Heart right ventricle (tissue), 16 donors: ENCODE data around the gene KLHL30. TPM values are rescaled to one million over a fixed set of nuclear protein-coding genes. Genes with fewer than 3 reads are reported as not detected.
A peak's percentile ranks its signal among the peaks of the same experiment; 100 is the strongest.

ENCODE experiments used
- ATAC-seq, 8 donors: fragments of 200-7000 bp; cut with Tn5 transposase; one replicate each; pipeline ENCODE4 v1.9.1; 2020; ENCODE audit warnings: mild to moderate bottlenecking in 8 of 8, moderate library complexity in 8 of 8, moderate number of reproducible peaks in 1 of 8
- DNase-seq, 2 donors: peaks; one replicate each; pipeline ENCODE4 v3.0.0-alpha.2; 2020
- H3K27ac ChIP-seq, 10 donors: fragments of 200-600 bp; sonication (generic) in 2 of 10; one replicate each; pipeline versions ENCODE4 v1.5.0 to v1.8.0; 2020 to 2022; ENCODE audit warnings: mild to moderate bottlenecking in 3 of 10
- H3K27me3 ChIP-seq, 7 donors: fragments of 200-600 bp; one replicate each; pipeline ENCODE4 v1.8.0; 2021 to 2022; ENCODE audit warnings: mild to moderate bottlenecking in 2 of 7
- H3K36me3 ChIP-seq, 9 donors: fragments of 200-600 bp; sonication (generic) in 1 of 9; one replicate each; pipeline versions ENCODE4 v1.5.0 to v1.8.0; 2020 to 2022; ENCODE audit warnings: mild to moderate bottlenecking in 2 of 9
- H3K4me1 ChIP-seq, 9 donors: fragments of 200-600 bp; sonication (generic) in 1 of 9; one replicate each; pipeline versions ENCODE4 v1.5.0 to v1.8.0; 2020 to 2022; ENCODE audit warnings: mild to moderate bottlenecking in 4 of 9
- H3K4me3 ChIP-seq, 10 donors: fragments of 200-600 bp; sonication (generic) in 2 of 10; one replicate each; pipeline versions ENCODE4 v1.5.0 to v1.8.0; 2020 to 2022; ENCODE audit warnings: mild to moderate bottlenecking in 7 of 10, moderate library complexity in 2 of 10
- H3K9me3 ChIP-seq, 11 donors: fragments of 200-600 bp in 10 of 11; sonication (generic) in 2 of 11; one replicate each; pipeline versions ENCODE4 v1.5.0 to v1.8.0; 2013 to 2022; ENCODE audit warnings: mild to moderate bottlenecking in 2 of 11, control low read depth in 1 of 11, moderate library complexity in 1 of 11
- WGBS, 2 donors: extraction: QIAGEN DNeasy Blood & Tissue Kit; methylation state at CpG; one replicate each; pipeline ENCODE4 v1.1.7; 2013; ENCODE audit warnings: inconsistent platforms in 1 of 2; 5-methylcytosine and 5-hydroxymethylcytosine counted together
- intact Hi-C, 10 donors: fragments of 100-400 bp; cut with DNase I; formaldehyde crosslinking; loops; one replicate each; pipeline versions ENCODE4 v1.11.1 to v1.14.2; 2022
- polyA plus RNA-seq, 2 donors: library from polyadenylated mRNA; stranded (reverse); fragments of 200-250 nt; gene quantifications; one replicate each; pipeline ENCODE4 v1.2.3, GENCODE V29; 2013
- total RNA-seq, 10 donors: library from RNA; stranded (reverse); fragmentation: NEBNext Ultra II Directional in 3 of 10; extraction: Animal tissue kit (Norgen Biotek cat#: 25700) in 3 of 10; gene quantifications; one replicate each; pipeline versions ENCODE4 v1.2.1 to v1.2.4, GENCODE V29; 2021 to 2023
- TF ChIP-seq, protein P1 (sequence below), 9 donors: fragments of 200-600 bp; sonication (generic) in 2 of 9; IDR thresholded peaks; one replicate each; pipeline versions ENCODE4 v1.5.0 to v1.8.0; 2021 to 2022; ENCODE audit warnings: antibody characterized with exemption in 9 of 9, mild to moderate bottlenecking in 5 of 9, moderate library complexity in 1 of 9
- donor health status: Arrhythmogenic right ventricular cardiomyopathy.
- donor health status: ischemic (EF 13 %, LVEDD 7.1; RV severe dilation, severe dysfunction).
- donor health status: healthy with polysubstance abuse.
- donor health status: DM: no; HTN: yes; CAD: no.
- donor health status: DM: no; HTN: no; CAD: no.
- donor health status: ischemic (EF 25% LVEDD 6.9; RV normal size, moderate dysfunction).
- donor health status: ischemic (EF 25% LVEDD 5.7; RV mildly dilated, moderate dysfunction).
- donor health status: healthy.
- donor health status: DM: yes; HTN: yes; CAD: no.
- donor health status: Ischemic cardiomyopathy.
- donor health status: ischemic (EF 35%, LVEDD 5.7; RV mildly dilated, moderate dysfunction).
- donor health status: nonischemic (EF 11% LVEDD 7.7; RV severe dilation, severe dysfunction).
- donor health status: DM: yes; HTN: yes; CAD: no.
- donor health status: PGD.
- donor health status: ischemic (EF 29% LVEDD 5.4; RV normal size, mild dysfunction).
- donor health status: nonischemic (EF 23%, LVEDD 6.1; RV moderate dilation, normal function).

Gene KLHL30
- total and polyA plus RNA-seq, 12 donors, result 3.0 to 30.1 (median 25.9) TPM

GRCh38 chr2:238158018-238158508 lies 19.6 kb downstream of the KLHL30 start:
- TF ChIP-seq, protein P1, sequence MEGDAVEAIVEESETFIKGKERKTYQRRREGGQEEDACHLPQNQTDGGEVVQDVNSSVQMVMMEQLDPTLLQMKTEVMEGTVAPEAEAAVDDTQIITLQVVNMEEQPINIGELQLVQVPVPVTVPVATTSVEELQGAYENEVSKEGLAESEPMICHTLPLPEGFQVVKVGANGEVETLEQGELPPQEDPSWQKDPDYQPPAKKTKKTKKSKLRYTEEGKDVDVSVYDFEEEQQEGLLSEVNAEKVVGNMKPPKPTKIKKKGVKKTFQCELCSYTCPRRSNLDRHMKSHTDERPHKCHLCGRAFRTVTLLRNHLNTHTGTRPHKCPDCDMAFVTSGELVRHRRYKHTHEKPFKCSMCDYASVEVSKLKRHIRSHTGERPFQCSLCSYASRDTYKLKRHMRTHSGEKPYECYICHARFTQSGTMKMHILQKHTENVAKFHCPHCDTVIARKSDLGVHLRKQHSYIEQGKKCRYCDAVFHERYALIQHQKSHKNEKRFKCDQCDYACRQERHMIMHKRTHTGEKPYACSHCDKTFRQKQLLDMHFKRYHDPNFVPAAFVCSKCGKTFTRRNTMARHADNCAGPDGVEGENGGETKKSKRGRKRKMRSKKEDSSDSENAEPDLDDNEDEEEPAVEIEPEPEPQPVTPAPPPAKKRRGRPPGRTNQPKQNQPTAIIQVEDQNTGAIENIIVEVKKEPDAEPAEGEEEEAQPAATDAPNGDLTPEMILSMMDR (IDR thresholded peaks at IDR 0.05), result no peak
- Histone ChIP-seq H3K4me1 (peaks cover 0 to 35% (median 10%) of the 10 kb centered on the region in 9 donors), H3K36me3 (no peaks in the 10 kb centered on the region), H3K27ac (no peak overlapping the region), H3K9me3 (no peaks in the 10 kb centered on the region), H3K4me3 (peak overlapping the region in 1 of 10 donors; percentile 8), H3K27me3 (peaks cover 8 to 41% (median 38%) of the 10 kb centered on the region in 7 donors)
- no peak for ATAC-seq
- 60 to 65% methylated on average over 21 of the region's 21 CpGs for WGBS, 2 donors
- no peak for DNase-seq
- intact Hi-C loops, result no loop called here

DNA sequence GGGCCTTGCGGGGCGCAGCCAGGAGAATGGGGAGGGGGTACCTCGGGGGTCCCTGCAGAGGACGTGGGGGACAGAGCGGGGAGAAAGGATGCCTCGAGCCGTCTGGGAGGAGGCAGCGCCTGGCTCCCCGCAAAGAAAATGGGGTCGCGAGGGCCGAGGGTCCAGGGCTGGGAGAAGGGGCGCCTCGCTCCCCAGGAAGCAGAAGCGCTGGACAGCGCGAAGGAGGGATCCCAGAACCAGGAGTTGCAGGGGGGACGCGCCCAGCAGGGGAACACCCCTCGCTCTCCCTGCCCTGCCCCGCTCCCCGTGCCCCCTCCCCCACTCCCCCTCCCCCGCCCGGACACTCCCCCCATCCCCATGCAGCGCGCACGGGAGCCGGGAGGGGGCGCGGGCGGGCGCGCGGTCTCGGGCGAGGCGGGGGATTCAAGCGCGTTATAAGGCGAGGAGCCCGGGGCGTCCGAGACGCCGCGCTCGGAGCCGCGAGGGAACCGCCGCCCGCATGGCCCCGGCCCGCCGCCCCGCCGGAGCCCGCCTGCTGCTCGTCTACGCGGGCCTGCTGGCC lies 20.1 kb downstream of the KLHL30 start, which contains the start of gene ERFE:
Gene ERFE (plus strand): TSS at position 462 of the 562 bp plus-strand sequence. CDS start 38 bp downstream, at position 500.
- ATAC-seq (peak in 6 of 8 donors; percentile 7 to 47 (median 26)), DNase-seq (peak; percentile 17 to 43)
- TF ChIP-seq, protein P1 (IDR thresholded peaks at IDR 0.05), result peak; percentile 24 to 64 (median 55)
- Histone ChIP-seq H3K4me1 (peaks cover 0 to 35% (median 10%) of the 10 kb centered on the region in 9 donors), H3K27me3 (peaks cover 8 to 47% (median 43%) of the 10 kb centered on the region in 7 donors), H3K36me3 (no peaks in the 10 kb centered on the region), H3K27ac (no peak within 1 kb of the TSS), H3K9me3 (no peaks in the 10 kb centered on the region), H3K4me3 (peak within 1 kb of the TSS in 8 of 10 donors; percentile 8 to 42 (median 31))
- intact Hi-C loops, result no loop called here
- WGBS, 2 donors, result 7 to 15% methylated on average over 13 to 55 of the region's 61 CpGs

DNA sequence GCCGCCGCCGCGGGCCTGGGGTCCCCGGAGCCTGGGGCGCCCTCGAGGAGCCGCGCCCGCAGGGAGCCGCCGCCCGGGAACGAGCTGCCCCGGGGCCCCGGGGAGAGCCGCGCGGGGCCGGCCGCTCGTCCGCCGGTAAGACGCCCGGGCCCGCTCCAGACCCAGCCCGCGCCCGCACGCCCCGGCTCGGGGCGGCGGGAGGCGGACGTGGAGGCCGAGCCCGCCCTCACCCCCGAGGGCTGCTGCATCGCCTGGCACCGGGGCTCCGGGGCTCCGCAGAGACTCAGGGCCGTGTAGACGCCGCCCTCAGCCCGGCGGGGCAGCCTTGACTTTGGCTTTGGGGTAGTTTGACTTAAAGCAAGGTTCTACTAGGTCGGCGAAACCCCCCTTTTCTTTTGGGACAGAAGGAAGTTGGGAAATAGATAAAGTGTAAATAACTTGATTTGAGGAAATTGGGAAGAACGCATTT lies 20.6 kb downstream of the KLHL30 start:
- Histone ChIP-seq H3K36me3 (no peaks in the 10 kb centered on the region), H3K27ac (no peak overlapping the region), H3K27me3 (peaks cover 8 to 52% (median 48%) of the 10 kb centered on the region in 7 donors), H3K4me3 (peak overlapping the region in 8 of 10 donors; percentile 8 to 42 (median 31)), H3K9me3 (no peaks in the 10 kb centered on the region), H3K4me1 (peaks cover 0 to 35% (median 10%) of the 10 kb centered on the region in 9 donors)
- WGBS, 2 donors, result 3% methylated on average over 40 to 52 of the region's 52 CpGs
- DNase-seq (peak; percentile 3 to 12), ATAC-seq (no peak)
- TF ChIP-seq, protein P1 (IDR thresholded peaks at IDR 0.05), result no peak
- intact Hi-C loops, result no loop called here

DNA sequence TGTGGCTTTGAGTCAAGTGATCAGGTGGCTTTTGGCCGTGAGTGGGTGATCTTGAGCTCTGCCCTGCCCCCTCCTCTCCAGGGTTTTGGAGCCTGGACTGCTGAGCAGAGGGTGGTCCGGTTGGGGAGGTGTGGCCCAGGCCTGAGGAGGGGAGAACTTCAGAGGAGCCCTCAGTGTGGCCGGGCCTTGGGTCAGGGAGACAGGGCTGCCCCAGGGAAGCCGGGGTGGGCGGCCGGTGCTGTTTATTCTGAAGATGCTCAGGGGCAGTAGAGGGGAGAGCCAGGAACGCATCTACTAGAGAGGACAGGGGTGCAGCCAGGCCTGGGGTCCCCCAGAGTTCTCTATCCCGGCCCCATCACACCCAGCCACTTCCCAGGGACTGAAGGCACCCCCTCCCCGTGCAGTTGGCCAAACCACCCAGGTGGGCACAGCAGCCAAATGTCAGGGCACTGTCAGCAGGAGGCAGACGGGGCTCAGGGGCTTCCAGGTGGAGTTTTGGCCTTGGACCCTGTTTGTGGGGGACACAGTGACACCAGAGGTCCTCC lies 21.3 kb downstream of the KLHL30 start:
- Histone ChIP-seq H3K27ac (no peak overlapping the region), H3K9me3 (no peaks in the 10 kb centered on the region), H3K4me1 (peaks cover 0 to 34% (median 10%) of the 10 kb centered on the region in 9 donors), H3K4me3 (peak overlapping the region in 1 of 10 donors; percentile 42), H3K27me3 (peaks cover 8 to 58% (median 52%) of the 10 kb centered on the region in 7 donors), H3K36me3 (no peaks in the 10 kb centered on the region)
- TF ChIP-seq, protein P1 (IDR thresholded peaks at IDR 0.05), result no peak
- DNase-seq (peak; percentile 2 to 16), ATAC-seq (no peak)
- 52 to 59% methylated on average over 10 of the region's 10 CpGs for WGBS, 2 donors
- intact Hi-C loops, result loop anchor here in 3 of 10 donors (5.0 to 10.0 kb wide), 2 partner anchors 103 to 105 kb away; no protein-coding TSS in a partner anchor
